Measurements from ENCODE around the gene ZNF548.

The ZNF548 gene

DNA sequence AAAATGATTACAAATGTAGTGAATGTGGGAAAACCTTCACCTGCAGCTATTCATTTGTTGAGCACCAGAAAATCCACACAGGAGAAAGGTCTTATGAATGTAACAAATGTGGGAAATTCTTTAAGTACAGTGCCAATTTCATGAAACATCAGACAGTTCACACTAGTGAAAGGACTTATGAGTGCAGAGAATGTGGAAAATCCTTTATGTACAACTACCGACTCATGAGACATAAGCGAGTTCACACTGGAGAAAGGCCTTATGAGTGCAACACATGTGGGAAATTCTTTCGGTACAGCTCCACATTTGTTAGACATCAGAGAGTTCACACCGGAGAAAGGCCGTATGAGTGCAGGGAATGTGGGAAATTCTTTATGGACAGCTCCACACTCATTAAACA, 9.2 kb downstream of the ZNF548 start:
- no peak for DNase-seq (ENCODE audit: low spot score)

DNA sequence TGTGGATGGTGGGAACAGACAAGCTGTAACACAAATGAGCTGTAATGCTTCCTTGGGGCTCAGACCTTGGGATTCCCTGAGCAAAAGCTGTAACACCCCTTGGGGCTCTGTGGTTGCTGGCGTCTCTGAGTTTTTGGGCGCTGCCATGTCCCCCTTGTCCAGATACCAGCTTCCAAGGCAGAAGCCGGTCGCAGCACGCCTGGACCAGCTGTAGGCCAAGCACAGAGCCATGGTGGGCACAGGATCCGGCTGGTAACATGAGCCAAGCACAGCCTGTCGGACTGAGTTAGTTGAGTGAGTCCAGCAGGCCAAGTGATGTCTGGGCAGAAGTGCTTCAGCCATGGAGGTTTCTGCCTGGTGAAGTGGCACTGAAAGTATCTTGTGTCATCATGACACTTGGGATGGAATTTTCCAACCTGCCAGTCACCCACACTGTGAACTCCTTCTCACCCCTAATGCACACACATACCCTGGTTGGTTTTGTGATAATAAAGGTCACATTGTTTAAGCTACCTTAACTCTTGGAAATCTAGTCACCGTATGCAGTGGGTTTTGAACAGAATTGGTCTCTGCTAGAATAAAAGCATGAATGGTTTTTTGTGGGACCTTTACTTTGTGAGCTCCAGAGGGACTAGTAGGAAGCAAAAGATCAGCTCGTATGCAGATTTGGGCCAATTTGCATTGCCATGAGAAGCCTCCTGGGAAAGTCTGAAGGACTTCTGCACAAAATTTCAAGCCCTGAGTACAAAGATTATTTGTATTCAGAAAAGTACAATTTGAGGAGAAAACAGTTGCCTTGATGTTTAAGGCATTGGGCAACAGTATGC, 14.3 kb downstream of the ZNF548 start:
- DNase-seq (ENCODE audit: low spot score), result no peak

DNA sequence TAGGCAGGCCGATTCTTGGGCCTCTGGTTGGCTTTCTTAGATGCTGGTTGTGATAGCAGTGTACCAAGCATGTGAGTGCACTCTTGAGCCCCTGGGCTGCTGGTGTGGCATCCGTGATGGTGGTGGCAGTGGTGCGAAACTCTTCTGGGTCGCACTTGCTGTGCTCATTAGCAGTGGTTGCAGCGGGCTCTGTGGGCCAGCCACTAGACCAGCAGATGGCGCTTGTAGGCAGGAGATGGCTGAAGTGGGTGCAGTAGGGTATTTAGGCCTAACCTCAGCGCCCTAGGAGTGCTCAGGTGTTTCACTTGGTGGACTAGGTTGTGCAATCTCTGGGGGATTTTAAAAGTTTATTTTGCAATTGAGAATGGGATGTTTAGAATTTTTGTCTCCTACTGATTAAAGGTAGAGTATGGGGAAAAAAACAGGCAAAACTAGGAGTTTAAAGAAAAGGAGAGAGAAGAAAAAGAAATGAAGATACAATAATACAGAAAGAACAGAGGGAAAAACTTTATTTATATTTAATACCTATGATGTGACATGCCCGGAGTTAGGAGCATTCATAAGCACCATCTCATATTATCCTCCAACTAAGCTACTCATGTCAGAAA, 17.0 kb downstream of the ZNF548 start:
- peak; percentile 57 for DNase-seq (ENCODE audit: low spot score)

DNA sequence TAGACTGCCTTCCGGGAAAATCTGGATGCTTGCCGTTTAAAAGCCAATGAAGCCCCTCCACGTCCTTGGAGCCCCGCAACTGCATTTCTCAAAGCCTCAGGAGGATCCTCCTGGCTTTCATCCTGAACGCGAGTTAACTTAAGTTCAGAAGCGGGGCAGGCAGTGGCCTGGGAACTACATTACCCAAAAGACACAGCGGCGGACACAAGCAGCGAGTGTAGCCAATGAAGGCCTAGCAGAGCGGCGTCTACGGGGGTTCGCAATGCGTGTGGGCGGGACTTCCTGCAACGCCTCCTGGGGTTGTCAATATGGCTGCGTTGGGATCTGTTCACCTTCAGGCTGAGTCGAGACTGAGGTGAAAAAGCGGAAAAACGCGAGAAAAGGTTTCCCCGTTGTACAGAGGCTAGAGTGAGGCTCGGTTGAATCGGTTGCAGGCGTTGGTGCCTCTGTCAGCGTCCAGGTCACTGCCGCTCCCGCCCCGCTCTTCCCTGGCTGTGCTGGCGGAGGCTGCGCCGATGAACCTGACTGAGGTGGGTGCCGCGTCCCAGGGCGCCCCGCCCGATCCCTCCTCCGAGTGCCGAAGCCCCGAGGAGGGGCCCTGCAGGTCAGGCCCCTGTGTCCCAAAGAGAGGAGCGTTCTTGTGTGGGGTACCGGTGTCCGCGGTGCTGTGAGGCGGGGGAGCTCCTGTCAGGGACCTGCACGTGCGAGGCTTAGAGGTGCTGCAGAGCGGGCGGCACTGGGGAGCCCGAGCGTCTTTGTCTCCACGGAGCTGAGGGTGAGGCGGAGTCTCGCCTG, 21.4 kb downstream of the ZNF548 start, which contains the start of gene ZNF17:
Gene ZNF17 (plus strand): TSS at position 285 of the 795 bp plus-strand sequence. CDS start 2,455 bp downstream, outside the sequence.
- peak; percentile 87 for DNase-seq (ENCODE audit: low spot score)

DNA sequence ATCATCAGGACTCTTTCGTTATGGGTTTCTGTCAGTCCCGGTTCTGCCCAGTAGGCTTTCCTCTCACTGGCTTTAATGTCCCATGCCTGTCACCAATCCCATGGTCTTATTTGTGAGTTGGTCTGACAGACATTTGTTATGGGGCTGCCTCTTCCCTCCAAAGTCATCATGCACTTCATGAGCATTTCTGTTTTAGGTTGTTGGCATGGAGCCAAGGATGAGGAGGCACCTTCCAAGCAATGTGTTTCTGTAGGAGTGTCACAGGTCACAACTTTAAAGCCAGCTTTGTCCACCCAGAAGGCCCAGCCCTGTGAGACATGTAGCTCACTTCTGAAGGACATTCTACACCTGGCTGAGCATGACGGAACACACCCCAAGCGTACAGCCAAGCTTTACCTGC, 29.8 kb downstream of the ZNF548 start:
- DNase-seq (ENCODE audit: low spot score), result no peak

DNA sequence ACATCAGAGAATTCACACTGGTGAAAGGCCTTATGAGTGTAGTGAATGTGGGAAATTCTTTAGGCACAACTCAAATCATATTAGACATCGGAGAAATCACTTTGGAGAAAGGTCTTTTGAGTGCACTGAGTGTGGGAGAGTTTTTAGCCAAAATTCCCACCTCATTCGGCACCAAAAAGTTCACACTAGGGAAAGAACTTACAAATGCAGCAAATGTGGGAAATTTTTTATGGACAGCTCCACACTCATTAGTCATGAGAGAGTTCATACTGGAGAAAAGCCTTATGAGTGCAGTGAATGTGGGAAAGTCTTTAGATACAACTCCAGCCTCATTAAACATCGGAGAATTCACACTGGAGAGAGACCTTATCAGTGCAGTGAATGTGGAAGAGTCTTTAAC, 31.4 kb downstream of the ZNF548 start:
- DNase-seq (ENCODE audit: low spot score), result no peak

DNA sequence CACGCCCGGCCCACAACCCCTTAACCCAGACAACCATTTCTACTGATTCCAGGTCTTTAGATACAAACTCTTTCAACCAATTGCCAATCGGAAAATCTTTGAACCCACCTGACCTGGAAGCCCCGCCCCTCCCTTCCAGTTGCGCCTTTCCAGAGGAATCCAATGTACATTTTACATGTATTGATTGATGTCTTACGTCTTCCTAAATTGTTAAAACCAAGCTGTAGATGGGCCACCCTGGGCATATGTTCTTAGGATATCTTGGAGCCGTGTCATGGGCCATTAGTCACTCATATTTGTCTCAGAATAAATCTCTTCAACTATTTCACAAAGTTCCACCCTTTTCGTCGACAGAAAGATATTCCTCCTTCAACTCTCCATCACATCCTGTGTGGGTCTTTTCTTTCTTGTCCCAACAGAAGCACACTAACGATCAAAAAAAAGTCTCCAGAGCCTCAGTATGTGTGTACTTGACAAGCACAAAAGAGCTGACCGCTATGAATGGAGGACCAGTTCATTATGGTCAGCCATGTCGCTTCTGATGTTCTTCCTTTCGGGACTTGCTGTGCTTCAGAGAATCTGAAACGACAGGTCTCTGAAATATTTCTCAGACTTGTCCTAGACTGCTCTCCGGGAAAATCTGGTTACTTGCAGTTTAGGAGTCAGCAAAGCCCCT, 44.9 kb downstream of the ZNF548 start:
- no peak for DNase-seq (ENCODE audit: low spot score)

DNA sequence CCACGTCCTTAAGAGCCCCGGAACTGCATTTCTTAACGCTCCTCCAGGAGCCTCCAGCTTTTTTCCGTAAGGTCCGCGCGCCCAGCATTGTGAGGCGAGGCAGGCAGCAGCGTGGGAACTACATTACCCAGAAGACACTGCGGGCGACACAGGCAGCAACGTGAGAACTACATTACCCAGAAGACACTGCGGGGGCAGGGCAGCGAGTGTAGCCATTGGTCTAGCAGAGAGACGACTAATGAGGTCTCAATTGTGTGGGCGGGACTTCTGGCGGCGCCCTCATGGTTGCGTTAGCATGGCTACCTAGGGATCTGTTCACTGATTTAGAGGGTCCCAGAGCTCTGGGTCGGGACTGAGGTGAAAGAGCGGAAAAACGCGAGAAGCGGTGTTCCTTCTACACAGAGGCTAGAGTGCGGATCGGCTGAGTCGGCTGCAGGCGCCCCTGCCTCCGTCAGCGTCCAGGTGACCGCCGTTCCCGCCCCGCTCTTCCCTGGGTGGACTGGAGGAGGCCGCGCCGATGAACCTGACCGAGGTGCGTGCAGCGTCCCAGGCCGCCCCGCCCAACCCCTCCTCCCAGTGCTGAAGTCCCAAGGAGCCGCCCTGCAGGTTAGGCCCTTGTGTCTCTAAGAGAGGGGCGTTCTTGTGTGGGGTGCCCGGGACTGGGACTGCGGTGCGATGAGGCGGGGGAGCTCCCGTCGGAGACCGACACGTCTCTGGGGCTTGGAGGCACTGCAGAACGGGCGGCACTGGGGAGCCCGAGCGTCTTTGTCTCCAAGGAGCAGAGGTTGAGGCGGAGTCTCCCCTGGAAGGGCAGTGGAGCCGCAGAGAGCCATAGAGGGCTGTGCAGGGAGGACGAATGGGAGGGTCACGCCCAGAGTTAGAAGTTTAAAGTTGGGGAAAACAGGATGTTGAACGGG, 45.7 kb downstream of the ZNF548 start, which contains the start of gene ZNF749:
Gene ZNF749 (plus strand): TSS at position 264 of the 917 bp plus-strand sequence. CDS start 254 bp downstream, at position 518.
- DNase-seq (ENCODE audit: low spot score), result peak; percentile 97

DNA sequence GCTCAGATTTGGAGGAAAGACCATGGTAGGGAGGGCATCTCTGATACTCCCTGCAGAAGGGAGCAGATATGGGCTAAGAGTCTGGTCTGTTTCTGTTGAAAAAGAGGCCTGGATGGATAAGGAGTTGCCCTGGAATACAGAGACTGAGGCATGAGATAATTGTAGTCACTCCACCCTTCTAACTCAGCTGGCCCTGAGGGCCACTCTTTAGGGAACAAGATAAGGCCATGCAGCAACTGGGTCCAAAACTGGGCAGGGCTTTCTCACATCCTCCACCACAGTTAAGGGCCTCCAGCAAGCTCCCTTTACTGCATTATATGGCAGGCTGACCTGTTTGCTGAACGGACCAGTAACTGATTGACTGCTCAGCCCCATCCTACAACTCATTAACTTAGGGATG, 46.8 kb downstream of the ZNF548 start:
- DNase-seq (ENCODE audit: low spot score), result no peak

DNA sequence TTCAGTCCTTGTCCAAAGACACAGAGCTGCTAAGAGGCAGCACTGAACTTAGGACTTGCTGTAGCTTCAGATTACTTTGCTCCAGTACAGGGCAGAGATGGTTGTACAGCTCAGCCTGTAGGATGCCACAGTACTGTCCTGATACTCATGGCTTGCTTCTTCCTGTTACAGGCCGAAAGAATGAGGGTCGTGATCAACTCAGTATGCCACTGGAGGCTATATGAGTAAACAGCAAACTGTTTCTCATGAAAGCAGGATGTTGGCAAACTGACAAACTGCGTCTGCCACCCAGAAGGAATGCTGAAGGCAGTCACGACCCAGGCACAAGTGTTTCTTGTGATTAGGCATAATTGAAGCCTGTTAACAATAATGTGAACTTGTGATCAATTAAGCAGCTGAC, 48.3 kb downstream of the ZNF548 start:
- no peak for DNase-seq (ENCODE audit: low spot score)

DNA sequence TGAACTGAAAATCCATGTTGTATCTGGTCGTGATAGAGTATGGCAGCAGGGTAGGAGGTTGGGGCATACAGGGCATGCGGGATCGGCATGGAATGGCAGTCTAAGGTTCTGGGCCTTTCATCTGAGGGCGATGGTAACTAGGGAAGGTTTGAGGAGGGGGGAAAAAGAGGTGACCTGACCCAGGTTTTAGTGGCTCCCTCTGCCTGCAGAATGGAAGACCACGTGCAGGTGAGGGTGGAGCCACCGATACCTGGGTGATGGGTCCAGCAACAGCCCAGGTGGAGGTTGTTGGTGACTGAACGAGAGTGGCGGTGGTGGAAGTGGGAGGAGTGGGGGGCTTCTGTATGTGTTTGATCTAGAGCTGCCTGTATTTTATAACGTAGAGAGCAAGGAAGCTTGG, 49.3 kb downstream of the ZNF548 start:
- DNase-seq (ENCODE audit: low spot score), result no peak

DNA sequence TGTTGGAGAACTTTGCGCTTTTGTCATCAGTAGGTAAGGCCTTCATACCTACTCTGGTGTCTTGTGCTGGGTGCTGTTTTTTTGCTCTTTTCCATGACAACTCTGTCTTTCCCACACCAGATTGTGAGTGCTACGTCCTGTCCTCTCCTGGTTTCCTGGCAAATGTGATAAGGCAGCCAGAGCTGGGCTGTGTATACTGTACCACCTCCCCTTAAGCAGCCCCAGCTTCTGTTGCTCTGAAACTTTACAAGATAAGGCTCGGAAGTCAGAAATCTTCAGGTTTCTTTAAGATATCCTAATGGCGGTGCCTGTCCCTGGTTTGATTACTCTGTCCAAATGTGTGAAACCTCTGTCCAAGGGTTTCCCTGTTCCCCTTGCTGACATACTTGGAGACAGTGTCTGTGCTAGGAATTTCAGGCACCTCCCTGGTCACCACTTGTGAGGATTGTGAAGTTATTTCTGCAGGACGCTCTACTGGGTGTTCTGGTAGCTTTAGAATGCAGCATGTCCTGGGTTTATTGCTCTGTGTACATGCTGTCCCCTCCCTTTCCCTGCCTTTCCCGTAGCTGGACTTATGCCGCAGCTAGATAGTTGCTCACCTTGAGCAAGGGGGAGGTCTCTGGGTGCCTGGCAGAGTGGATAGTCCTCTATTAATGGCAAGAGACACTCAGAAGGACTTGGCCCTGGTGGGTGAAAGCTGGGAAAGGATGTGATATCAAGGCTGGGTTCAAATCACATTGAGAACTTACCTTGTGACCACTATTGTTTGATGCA, 52.5 kb downstream of the ZNF548 start:
- no peak for DNase-seq (ENCODE audit: low spot score)

DNA sequence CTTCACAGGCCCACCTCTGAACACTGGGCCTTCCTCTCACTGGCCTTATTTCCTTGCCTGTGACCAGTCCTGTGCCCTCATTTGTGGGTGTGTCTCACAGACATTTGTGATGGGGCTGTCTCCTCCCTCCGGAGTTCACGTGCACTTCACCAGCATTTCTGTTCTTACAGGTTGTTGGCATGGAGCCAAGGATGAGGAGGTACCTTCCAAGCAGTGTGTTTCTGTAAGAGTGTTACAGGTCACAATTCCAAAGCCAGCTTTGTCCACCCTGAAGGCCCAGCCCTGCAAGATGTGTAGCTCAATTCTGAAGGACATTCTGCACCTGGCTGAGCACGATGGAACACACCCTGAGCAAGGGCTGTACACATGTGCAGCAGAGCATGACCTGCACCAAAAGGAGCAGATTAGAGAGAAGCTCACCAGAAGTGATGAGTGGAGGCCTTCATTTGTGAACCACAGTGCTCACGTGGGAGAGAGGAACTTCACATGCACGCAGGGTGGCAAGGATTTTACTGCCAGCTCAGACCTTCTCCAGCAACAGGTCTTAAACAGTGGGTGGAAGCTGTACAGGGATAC, 53.6 kb downstream of the ZNF548 start:
- no peak for DNase-seq (ENCODE audit: low spot score)

DNA sequence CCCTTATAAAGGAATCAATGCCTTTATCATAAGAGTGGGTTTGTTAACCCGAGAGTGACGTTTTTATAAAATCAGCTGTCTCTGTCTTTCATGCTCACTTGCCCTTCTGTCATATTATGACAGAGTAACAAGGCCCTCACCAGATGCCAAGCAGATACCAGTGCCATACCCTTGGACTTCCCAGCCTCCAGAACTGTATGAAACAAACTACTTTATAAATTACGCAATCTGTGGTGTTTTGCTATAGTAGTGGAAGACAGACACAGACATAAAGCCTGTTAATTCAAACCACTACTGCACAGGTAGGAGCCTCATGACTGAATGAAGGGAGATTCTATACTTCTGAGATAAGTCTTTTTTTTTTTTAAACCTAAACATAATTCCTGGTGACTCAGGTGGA, 62.7 kb downstream of the ZNF548 start:
- DNase-seq (ENCODE audit: low spot score), result no peak

All from COLO829 (cell line).